HL-60/S4 treated with retinoic acid at 250 ng/mL for 4 days and 3 days (cell line): ENCODE data around the gene C21orf91.

Source experiments
- in situ Hi-C: fragments of 300-500 bp; cut with MboI; formaldehyde crosslinking; loops from 2 replicates; pipeline ENCODE4 v1.7.0; 2022; ENCODE audit warnings: low sequenced_read_pairs

C21orf91 gene

GRCh38 chr21:17819114-17819876, at the start of gene C21orf91:
C21orf91 (minus strand) TSS chr21:17819356; CDS start chr21:17818318, 1,038 bp downstream.
- in situ Hi-C loops, result no loop called here

- in situ Hi-C loops, result no loop called here
Observed at GRCh38 chr21:17866590-17866989, 47.4 kb upstream of the C21orf91 start.

- in situ Hi-C loops, result no loop called here
Observed at GRCh38 chr21:17859661-17860060, 40.5 kb upstream of the C21orf91 start.

GRCh38 chr21:17858747-17859146, 39.6 kb upstream of the C21orf91 start:
- in situ Hi-C loops, result no loop called here

- in situ Hi-C loops, result no loop called here
Observed at GRCh38 chr21:17854745-17855144, 35.6 kb upstream of the C21orf91 start.

GRCh38 chr21:17853393-17854275, 34.5 kb upstream of the C21orf91 start:
- in situ Hi-C loops, result no loop called here

- in situ Hi-C loops, result no loop called here
Observed at GRCh38 chr21:17848228-17848627, 29.1 kb upstream of the C21orf91 start.

- in situ Hi-C loops, result no loop called here
Observed at GRCh38 chr21:17841103-17841502, 21.9 kb upstream of the C21orf91 start.

GRCh38 chr21:17834639-17835354, 15.6 kb upstream of the C21orf91 start:
- in situ Hi-C loops, result no loop called here

- in situ Hi-C loops, result no loop called here
Observed at GRCh38 chr21:17829472-17829871, 10.3 kb upstream of the C21orf91 start.

- in situ Hi-C loops, result no loop called here
Observed at GRCh38 chr21:17828223-17828622, 9.1 kb upstream of the C21orf91 start.

GRCh38 chr21:17823846-17824245, 4.7 kb upstream of the C21orf91 start:
- in situ Hi-C loops, result no loop called here

GRCh38 chr21:17821121-17821520, 2.0 kb upstream of the C21orf91 start:
- in situ Hi-C loops, result no loop called here

GRCh38 chr21:17819877-17820229, 697 bp upstream of the C21orf91 start:
- in situ Hi-C loops, result no loop called here

GRCh38 chr21:17818186-17819113, 706 bp downstream of the C21orf91 start:
- in situ Hi-C loops, result no loop called here

GRCh38 chr21:17813353-17813752, 5.8 kb downstream of the C21orf91 start:
- in situ Hi-C loops, result no loop called here

- in situ Hi-C loops, result no loop called here
Observed at GRCh38 chr21:17805966-17806365, 13.2 kb downstream of the C21orf91 start.

- in situ Hi-C loops, result no loop called here
Observed at GRCh38 chr21:17803536-17803935, 15.6 kb downstream of the C21orf91 start.

GRCh38 chr21:17802572-17802971, 16.6 kb downstream of the C21orf91 start:
- in situ Hi-C loops, result no loop called here

- in situ Hi-C loops, result no loop called here
Observed at GRCh38 chr21:17799414-17800164, 19.6 kb downstream of the C21orf91 start.
